ENCODE results near the gene GPX2. TPM values are rescaled to one million over a fixed set of nuclear protein-coding genes. Genes with fewer than 3 reads are reported as not detected.
A peak's percentile ranks its signal among the peaks of the same experiment; 100 is the strongest.

Gene GPX2
- polyA plus RNA-seq, 1 donor from 2014 or later, result not detected

GRCh38 chr14:64891839-64892375 is 50.6 kb downstream of the GPX2 start:
- Histone ChIP-seq H3F3A (ENCODE audit: insufficient read depth, low read length, poor library complexity, severe bottlenecking) (no peaks in the 10 kb centered on the region), H3K4me2 (ENCODE audit: low read length) (no peak overlapping the region), H2AFZ (ENCODE audit: low read depth, low read length) (no peak overlapping the region)

GRCh38 chr14:64891173-64891838 is 51.2 kb downstream of the GPX2 start:
- H3K9me3 ChIP-seq (ENCODE audit: low read length), result no peaks in the 10 kb centered on the region
- no peaks in the 10 kb centered on the region for H3F3A ChIP-seq (ENCODE audit: insufficient read depth, low read length, poor library complexity, severe bottlenecking)
- H4K20me1 ChIP-seq (ENCODE audit: insufficient read depth), result no peaks in the 10 kb centered on the region
- no peak overlapping the region for H3K27ac ChIP-seq (ENCODE audit: low read length)
- H3K4me3 ChIP-seq (ENCODE audit: low read length), result no peak overlapping the region
- H3K9ac ChIP-seq (ENCODE audit: low read length), result no peak overlapping the region
- H3K79me2 ChIP-seq (replicated peaks; ENCODE audit: insufficient read depth, low read length), result no peaks in the 10 kb centered on the region
- no peaks in the 10 kb centered on the region for H3K9me2 ChIP-seq (ENCODE audit: insufficient read depth, low read length)
- no peak overlapping the region for H3K4me2 ChIP-seq (ENCODE audit: low read length)
- H3K27me3 ChIP-seq (ENCODE audit: insufficient read depth, low read depth, low read length), result no peaks in the 10 kb centered on the region
- H2AFZ ChIP-seq (ENCODE audit: low read depth, low read length), result no peak overlapping the region
- TF ChIP-seq REST (IDR thresholded peaks at IDR 0.05; ENCODE audit: borderline replicate concordance), result no peak
- TF ChIP-seq TAF1 (IDR thresholded peaks at IDR 0.05; ENCODE audit: low read depth), result no peak
- no peak for TF ChIP-seq EZH2 (IDR thresholded peaks at IDR 0.05; ENCODE audit: borderline replicate concordance, insufficient read depth, low read length, poor library complexity, severe bottlenecking)
- no peaks in the 10 kb centered on the region for H3K36me3 ChIP-seq (ENCODE audit: insufficient read depth, low read length)

More at GRCh38 chr14:64891839-64892375, 50.6 kb downstream of the GPX2 start:
- Histone ChIP-seq H3K27me3 (ENCODE audit: insufficient read depth, low read depth, low read length) (no peaks in the 10 kb centered on the region), H3K79me2 (replicated peaks; ENCODE audit: insufficient read depth, low read length) (no peaks in the 10 kb centered on the region), H3K9me3 (ENCODE audit: low read length) (no peaks in the 10 kb centered on the region), H3K9me2 (ENCODE audit: insufficient read depth, low read length) (no peaks in the 10 kb centered on the region), H3K4me3 (ENCODE audit: low read length) (no peak overlapping the region), H4K20me1 (ENCODE audit: insufficient read depth) (no peaks in the 10 kb centered on the region), H3K36me3 (ENCODE audit: insufficient read depth, low read length) (no peaks in the 10 kb centered on the region), H3K9ac (ENCODE audit: low read length) (no peak overlapping the region), H3K27ac (ENCODE audit: low read length) (no peak overlapping the region)
- TF ChIP-seq CTCF (IDR thresholded peaks at IDR 0.05; ENCODE audit: poor library complexity, severe bottlenecking), result peak; percentile 89
- peak; percentile 92 for TF ChIP-seq RAD21 (conservative IDR thresholded peaks at IDR 0.05)
- no peak for TF ChIP-seq POLR2AphosphoS5 (IDR thresholded peaks at IDR 0.05)
- peak; percentile 92 for TF ChIP-seq SMC3 (conservative IDR thresholded peaks at IDR 0.05; ENCODE audit: poor library complexity)
- TF ChIP-seq MXI1 (conservative IDR thresholded peaks at IDR 0.05; ENCODE audit: poor library complexity, severe bottlenecking), result no peak

GRCh38 chr14:64889352-64889751 is 53.2 kb downstream of the GPX2 start:
- H3K27ac ChIP-seq (ENCODE audit: low read length), result no peak overlapping the region
- TF ChIP-seq MXI1 (conservative IDR thresholded peaks at IDR 0.05; ENCODE audit: poor library complexity, severe bottlenecking) (no peak), SMC3 (conservative IDR thresholded peaks at IDR 0.05; ENCODE audit: poor library complexity) (no peak), EP300 (conservative IDR thresholded peaks at IDR 0.05; ENCODE audit: poor library complexity, severe bottlenecking) (no peak), CTCF (IDR thresholded peaks at IDR 0.05; ENCODE audit: poor library complexity, severe bottlenecking) (no peak), RAD21 (conservative IDR thresholded peaks at IDR 0.05) (no peak)
- no peaks in the 10 kb centered on the region for H3K27me3 ChIP-seq (ENCODE audit: insufficient read depth, low read depth, low read length)
- no peaks in the 10 kb centered on the region for H3K9me2 ChIP-seq (ENCODE audit: insufficient read depth, low read length)
- no peak overlapping the region for H3K4me2 ChIP-seq (ENCODE audit: low read length)
- H3F3A ChIP-seq (ENCODE audit: insufficient read depth, low read length, poor library complexity, severe bottlenecking), result no peaks in the 10 kb centered on the region
- H3K9ac ChIP-seq (ENCODE audit: low read length), result no peak overlapping the region
- no peaks in the 10 kb centered on the region for H3K79me2 ChIP-seq (replicated peaks; ENCODE audit: insufficient read depth, low read length)
- no peak overlapping the region for H2AFZ ChIP-seq (ENCODE audit: low read depth, low read length)
- H4K20me1 ChIP-seq (ENCODE audit: insufficient read depth), result no peaks in the 10 kb centered on the region
- no peak overlapping the region for H3K4me3 ChIP-seq (ENCODE audit: low read length)
- no peaks in the 10 kb centered on the region for H3K9me3 ChIP-seq (ENCODE audit: low read length)
- H3K36me3 ChIP-seq (ENCODE audit: insufficient read depth, low read length), result no peaks in the 10 kb centered on the region
